ENCODE measurements around the gene STRAP.
A peak's percentile ranks its signal among the peaks of the same experiment; 100 is the strongest.

The STRAP gene

DNA sequence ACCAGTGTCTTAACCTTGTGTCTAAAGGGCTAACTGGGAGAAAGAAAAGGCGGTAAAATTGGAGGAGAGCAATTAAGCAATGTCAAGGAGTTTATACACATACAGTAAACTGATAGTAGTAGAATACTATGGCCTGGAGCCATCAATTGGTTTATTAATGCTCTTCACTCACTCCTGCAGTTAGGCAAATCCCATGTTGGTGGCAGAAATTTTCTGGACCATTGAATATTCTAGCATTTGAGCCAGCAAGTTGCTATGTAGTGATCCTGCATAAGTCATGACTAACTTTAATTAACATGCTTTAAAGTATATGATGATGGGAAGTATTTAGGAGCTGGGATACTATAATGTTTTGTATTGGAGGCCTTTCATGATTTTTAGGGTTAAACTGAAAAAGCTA lies 14.7 kb downstream of the STRAP start:
- Histone ChIP-seq H3K4me2 (ENCODE audit: low read length) (no peak overlapping the region), H3K9ac (no peak overlapping the region), H2AFZ (no peak overlapping the region), H3K4me3 (ENCODE audit: low read depth, low read length) (no peak overlapping the region), H3K27me3 (ENCODE audit: control insufficient read depth, insufficient read depth, low read length) (no peaks in the 10 kb centered on the region), H3K36me3 (ENCODE audit: control insufficient read depth, insufficient read depth, low read length) (no peaks in the 10 kb centered on the region), H3K4me1 (no peaks in the 10 kb centered on the region), H3K9me3 (ENCODE audit: control insufficient read depth, low read length) (no peaks in the 10 kb centered on the region), H3K79me2 (no peaks in the 10 kb centered on the region), H3K27ac (no peak overlapping the region)
- TF ChIP-seq, protein P1, sequence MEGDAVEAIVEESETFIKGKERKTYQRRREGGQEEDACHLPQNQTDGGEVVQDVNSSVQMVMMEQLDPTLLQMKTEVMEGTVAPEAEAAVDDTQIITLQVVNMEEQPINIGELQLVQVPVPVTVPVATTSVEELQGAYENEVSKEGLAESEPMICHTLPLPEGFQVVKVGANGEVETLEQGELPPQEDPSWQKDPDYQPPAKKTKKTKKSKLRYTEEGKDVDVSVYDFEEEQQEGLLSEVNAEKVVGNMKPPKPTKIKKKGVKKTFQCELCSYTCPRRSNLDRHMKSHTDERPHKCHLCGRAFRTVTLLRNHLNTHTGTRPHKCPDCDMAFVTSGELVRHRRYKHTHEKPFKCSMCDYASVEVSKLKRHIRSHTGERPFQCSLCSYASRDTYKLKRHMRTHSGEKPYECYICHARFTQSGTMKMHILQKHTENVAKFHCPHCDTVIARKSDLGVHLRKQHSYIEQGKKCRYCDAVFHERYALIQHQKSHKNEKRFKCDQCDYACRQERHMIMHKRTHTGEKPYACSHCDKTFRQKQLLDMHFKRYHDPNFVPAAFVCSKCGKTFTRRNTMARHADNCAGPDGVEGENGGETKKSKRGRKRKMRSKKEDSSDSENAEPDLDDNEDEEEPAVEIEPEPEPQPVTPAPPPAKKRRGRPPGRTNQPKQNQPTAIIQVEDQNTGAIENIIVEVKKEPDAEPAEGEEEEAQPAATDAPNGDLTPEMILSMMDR (IDR thresholded peaks at IDR 0.05), result no peak

GRCh38 chr12:15897433-15897832 lies 15.2 kb downstream of the STRAP start:
- Histone ChIP-seq H2AFZ (no peak overlapping the region), H3K36me3 (ENCODE audit: control insufficient read depth, insufficient read depth, low read length) (no peaks in the 10 kb centered on the region), H3K9me3 (ENCODE audit: control insufficient read depth, low read length) (no peaks in the 10 kb centered on the region), H3K27ac (no peak overlapping the region), H3K9ac (no peak overlapping the region), H3K4me1 (no peaks in the 10 kb centered on the region), H3K4me3 (ENCODE audit: low read depth, low read length) (no peak overlapping the region), H3K4me2 (ENCODE audit: low read length) (no peak overlapping the region), H3K79me2 (no peaks in the 10 kb centered on the region), H3K27me3 (ENCODE audit: control insufficient read depth, insufficient read depth, low read length) (no peaks in the 10 kb centered on the region)
- TF ChIP-seq, protein P1 (IDR thresholded peaks at IDR 0.05), result no peak

DNA sequence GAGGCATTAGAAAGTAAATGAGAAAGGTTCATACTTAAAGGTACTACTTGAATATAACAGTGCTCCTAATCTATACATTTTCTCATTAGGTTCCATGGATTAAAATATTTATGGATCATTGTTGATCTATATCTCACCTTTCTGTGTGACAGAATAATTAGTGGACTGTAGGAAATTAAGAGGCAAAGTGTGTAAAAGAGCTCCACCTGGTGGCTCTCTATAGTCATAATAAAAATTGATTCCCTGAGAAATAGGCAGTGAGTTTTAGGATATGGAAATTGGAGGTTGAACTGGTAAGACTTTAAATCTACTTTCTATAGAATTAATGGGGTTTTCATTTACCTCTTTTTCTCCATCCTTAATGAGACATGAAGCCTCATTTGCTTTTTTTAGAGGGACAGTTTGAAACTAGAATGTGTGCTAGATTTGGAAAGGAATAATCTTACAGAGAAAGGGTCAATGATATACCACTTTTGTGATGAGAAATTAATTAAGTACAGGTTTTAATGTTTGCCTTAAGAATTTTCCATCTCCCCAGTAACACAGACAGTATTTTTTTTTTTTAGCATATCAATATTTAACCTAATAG lies 17.2 kb downstream of the STRAP start:
- no peak overlapping the region for H2AFZ ChIP-seq
- no peak overlapping the region for H3K4me2 ChIP-seq (ENCODE audit: low read length)
- TF ChIP-seq, protein P1 (IDR thresholded peaks at IDR 0.05), result peak; percentile 71
- H3K36me3 ChIP-seq (ENCODE audit: control insufficient read depth, insufficient read depth, low read length), result no peaks in the 10 kb centered on the region
- no peaks in the 10 kb centered on the region for H3K9me3 ChIP-seq (ENCODE audit: control insufficient read depth, low read length)
- H3K4me1 ChIP-seq, result no peaks in the 10 kb centered on the region
- no peaks in the 10 kb centered on the region for H3K27me3 ChIP-seq (ENCODE audit: control insufficient read depth, insufficient read depth, low read length)
- H3K79me2 ChIP-seq, result no peaks in the 10 kb centered on the region
- no peak overlapping the region for H3K9ac ChIP-seq
- no peak overlapping the region for H3K27ac ChIP-seq
- H3K4me3 ChIP-seq (ENCODE audit: low read depth, low read length), result no peak overlapping the region

- Histone ChIP-seq H3K9me3 (ENCODE audit: control insufficient read depth, low read length) (no peaks in the 10 kb centered on the region), H2AFZ (no peak overlapping the region), H3K4me1 (no peaks in the 10 kb centered on the region), H3K4me3 (ENCODE audit: low read depth, low read length) (no peak overlapping the region), H3K79me2 (no peaks in the 10 kb centered on the region), H3K4me2 (ENCODE audit: low read length) (no peak overlapping the region), H3K27me3 (ENCODE audit: control insufficient read depth, insufficient read depth, low read length) (no peaks in the 10 kb centered on the region), H3K27ac (no peak overlapping the region), H3K36me3 (ENCODE audit: control insufficient read depth, insufficient read depth, low read length) (no peaks in the 10 kb centered on the region), H3K9ac (no peak overlapping the region)
- TF ChIP-seq, protein P1 (IDR thresholded peaks at IDR 0.05), result no peak
Measured at GRCh38 chr12:15904378-15904920, 22.3 kb downstream of the STRAP start.

- Histone ChIP-seq H3K27me3 (ENCODE audit: control insufficient read depth, insufficient read depth, low read length) (no peaks in the 10 kb centered on the region), H3K79me2 (peaks cover 7% of the 10 kb centered on the region), H3K27ac (peak overlapping the region; percentile 77), H3K9ac (no peak overlapping the region), H3K36me3 (ENCODE audit: control insufficient read depth, insufficient read depth, low read length) (no peaks in the 10 kb centered on the region), H2AFZ (peak overlapping the region; percentile 89), H3K9me3 (ENCODE audit: control insufficient read depth, low read length) (no peaks in the 10 kb centered on the region), H3K4me1 (no peaks in the 10 kb centered on the region), H3K4me2 (ENCODE audit: low read length) (peak overlapping the region; percentile 93), H3K4me3 (ENCODE audit: low read depth, low read length) (no peak overlapping the region)
- TF ChIP-seq, protein P1 (IDR thresholded peaks at IDR 0.05), result no peak
Measured at GRCh38 chr12:15910468-15910863, 28.3 kb downstream of the STRAP start.

All from parathyroid adenoma (tissue), 2 donors.